Epithelial cell of proximal tubule (primary cell): ENCODE data around the gene FRMPD2. TPM values are rescaled to one million over a fixed set of nuclear protein-coding genes. Genes with fewer than 3 reads are reported as not detected.

Experiments
- DNase-seq: peaks from one replicate; pipeline ENCODE4 v3.0.0-alpha.2; 2011; ENCODE audit warnings: low read depth
- H3K4me3 ChIP-seq: 2 replicates; pipeline ENCODE4 v1.5.1; 2011; ENCODE audit warnings: low read depth, mild to moderate bottlenecking, low read length
- CTCF ChIP-seq: conservative IDR thresholded peaks from 2 replicates; pipeline ENCODE4 v1.5.1; 2012; ENCODE audit warnings: low read depth, mild to moderate bottlenecking, low read length
- total RNA-seq: library from RNA; depleted of rRNA; stranded (reverse); fragments of >200 nt; gene quantifications from 2 replicates; pipeline ENCODE4 v1.2.3, GENCODE V29; 2015

Gene FRMPD2
- total RNA-seq, 1 donor from 2014 or later, result under 0.01 TPM

GRCh38 chr10:48299066-48299465 lies 24.6 kb upstream of the FRMPD2 start:
- no peak for DNase-seq
- TF ChIP-seq CTCF, result no peak

GRCh38 chr10:48296576-48297098 lies 22.1 kb upstream of the FRMPD2 start:
- no peak for DNase-seq
- TF ChIP-seq CTCF, result no peak

More at GRCh38 chr10:48299066-48299465, 24.6 kb upstream of the FRMPD2 start:
- no peak overlapping the region for H3K4me3 ChIP-seq

GRCh38 chr10:48294431-48294830 lies 19.9 kb upstream of the FRMPD2 start:
- no peak for TF ChIP-seq CTCF
- H3K4me3 ChIP-seq, result no peak overlapping the region
- DNase-seq, result no peak

More at GRCh38 chr10:48296576-48297098, 22.1 kb upstream of the FRMPD2 start:
- no peak overlapping the region for H3K4me3 ChIP-seq

GRCh38 chr10:48292616-48293015 lies 18.1 kb upstream of the FRMPD2 start:
- no peak overlapping the region for H3K4me3 ChIP-seq
- TF ChIP-seq CTCF, result no peak
- no peak for DNase-seq

- no peak for TF ChIP-seq CTCF
- no peak for DNase-seq
- H3K4me3 ChIP-seq, result no peak overlapping the region
Measured at GRCh38 chr10:48291190-48291589, 16.7 kb upstream of the FRMPD2 start.

GRCh38 chr10:48290286-48290685 lies 15.8 kb upstream of the FRMPD2 start:
- H3K4me3 ChIP-seq, result no peak overlapping the region
- TF ChIP-seq CTCF, result no peak
- DNase-seq, result no peak

- peak; percentile 90 for TF ChIP-seq CTCF
- DNase-seq, result no peak
- H3K4me3 ChIP-seq, result no peak overlapping the region
Measured at GRCh38 chr10:48289501-48290238, 15.2 kb upstream of the FRMPD2 start.
